Osteoblast (primary cell): ENCODE data around the gene C1orf174. TPM values are rescaled to one million over a fixed set of nuclear protein-coding genes. Genes with fewer than 3 reads are reported as not detected.

Experiments
- DNase-seq: peaks from one replicate; pipeline ENCODE4 v3.0.0; 2011; ENCODE audit warnings: low spot score, mixed read lengths; ENCODE audit not compliant: insufficient read length; ENCODE audit errors: missing footprints
- H2AFZ ChIP-seq: 2 replicates; pipeline ENCODE4 v1.6.0; 2011; ENCODE audit warnings: mild to moderate bottlenecking, low read length
- H3K27ac ChIP-seq: 2 replicates; pipeline ENCODE4 v1.5.1; 2011; ENCODE audit warnings: mild to moderate bottlenecking, low read depth, low read length, moderate library complexity
- H3K27me3 ChIP-seq: 2 replicates; pipeline ENCODE4 v1.6.0; 2012; ENCODE audit warnings: mild to moderate bottlenecking, control low read depth, inconsistent platforms, low read length, moderate library complexity; ENCODE audit not compliant: insufficient read depth
- H3K36me3 ChIP-seq: 2 replicates; pipeline ENCODE4 v1.5.1; 2011; ENCODE audit warnings: mild to moderate bottlenecking, low read length, control low read depth, moderate library complexity; ENCODE audit not compliant: insufficient read depth
- H3K4me1 ChIP-seq: 2 replicates; pipeline ENCODE4 v1.5.1; 2011; ENCODE audit warnings: mild to moderate bottlenecking, low read length, control low read depth, moderate library complexity; ENCODE audit not compliant: insufficient read depth
- H3K4me2 ChIP-seq: 2 replicates; pipeline ENCODE4 v1.6.0; 2011; ENCODE audit warnings: mild to moderate bottlenecking, low read length; ENCODE audit not compliant: insufficient read depth
- H3K4me3 ChIP-seq: fragments of 200-600 bp; sonication (generic); 3 replicates; pipeline ENCODE4 v1.5.1; 2012; ENCODE audit warnings: mild to moderate bottlenecking, low read length, inconsistent platforms; ENCODE audit not compliant: insufficient read depth
- H3K79me2 ChIP-seq: 2 replicates; pipeline ENCODE4 v1.6.0; 2012; ENCODE audit warnings: mild to moderate bottlenecking, low read length, control low read depth, inconsistent platforms; ENCODE audit not compliant: insufficient read depth
- H3K9me3 ChIP-seq: 2 replicates; pipeline ENCODE4 v1.5.1; 2011; ENCODE audit warnings: low read depth, low read length, control low read depth
- H4K20me1 ChIP-seq: 2 replicates; pipeline ENCODE4 v1.6.0; 2012; ENCODE audit warnings: mild to moderate bottlenecking, low read length, control low read depth; ENCODE audit not compliant: insufficient read depth
- CTCF ChIP-seq: IDR thresholded peaks from 2 replicates; pipeline ENCODE4 v1.5.1; 2011; ENCODE audit warnings: mild to moderate bottlenecking, low read depth, low read length, moderate library complexity; ENCODE audit errors: extremely low read depth
- total RNA-seq: library from RNA; depleted of rRNA; stranded (reverse); fragments of >200 nt; gene quantifications from 2 replicates; pipeline ENCODE4 v1.2.3, GENCODE V29; 2012

The C1orf174 gene
- total RNA-seq, 1 donor, result 29.3 TPM

- DNase-seq, result no peak
- Histone ChIP-seq H3K4me1 (no peaks in the 10 kb centered on the region), H3K4me3 (no peak overlapping the region), H3K9me3 (peaks cover 4% of the 10 kb centered on the region), H2AFZ (no peak overlapping the region), H3K36me3 (peaks cover 13% of the 10 kb centered on the region), H3K27me3 (no peaks in the 10 kb centered on the region), H4K20me1 (no peaks in the 10 kb centered on the region), H3K4me2 (no peak overlapping the region), H3K79me2 (no peaks in the 10 kb centered on the region), H3K27ac (no peak overlapping the region)
- TF ChIP-seq CTCF, result no peak
Measured at GRCh38 chr1:3880429-3881192, 19.5 kb downstream of the C1orf174 start.

- no peak for TF ChIP-seq CTCF
- H2AFZ ChIP-seq, result no peak overlapping the region
Measured at GRCh38 chr1:3879787-3880428, 20.2 kb downstream of the C1orf174 start.

GRCh38 chr1:3879099-3879498 is 21.0 kb downstream of the C1orf174 start:
- no peak for DNase-seq
- H3K36me3 ChIP-seq, result peaks cover 14% of the 10 kb centered on the region
- no peak overlapping the region for H3K27ac ChIP-seq
- H3K9me3 ChIP-seq, result peaks cover 4% of the 10 kb centered on the region
- no peaks in the 10 kb centered on the region for H4K20me1 ChIP-seq
- no peak for TF ChIP-seq CTCF
- H3K4me2 ChIP-seq, result no peak overlapping the region
- H3K79me2 ChIP-seq, result no peaks in the 10 kb centered on the region
- H3K4me1 ChIP-seq, result no peaks in the 10 kb centered on the region
- H3K27me3 ChIP-seq, result no peaks in the 10 kb centered on the region
- no peak overlapping the region for H3K4me3 ChIP-seq
- H2AFZ ChIP-seq, result no peak overlapping the region

More at GRCh38 chr1:3879787-3880428, 20.2 kb downstream of the C1orf174 start:
- Histone ChIP-seq H3K9me3 (peaks cover 4% of the 10 kb centered on the region), H3K4me2 (no peak overlapping the region), H3K79me2 (no peaks in the 10 kb centered on the region), H3K4me1 (no peaks in the 10 kb centered on the region), H4K20me1 (no peaks in the 10 kb centered on the region), H3K27me3 (no peaks in the 10 kb centered on the region), H3K36me3 (peaks cover 14% of the 10 kb centered on the region), H3K27ac (no peak overlapping the region), H3K4me3 (no peak overlapping the region)
- DNase-seq, result no peak

GRCh38 chr1:3876716-3877115 is 23.4 kb downstream of the C1orf174 start:
- Histone ChIP-seq H3K79me2 (no peaks in the 10 kb centered on the region), H3K4me2 (no peak overlapping the region), H3K27ac (no peak overlapping the region), H2AFZ (no peak overlapping the region), H3K9me3 (peaks cover 4% of the 10 kb centered on the region), H3K36me3 (peaks cover 14% of the 10 kb centered on the region), H3K27me3 (no peaks in the 10 kb centered on the region), H3K4me3 (no peak overlapping the region), H4K20me1 (no peaks in the 10 kb centered on the region), H3K4me1 (no peaks in the 10 kb centered on the region)
- DNase-seq, result no peak
- no peak for TF ChIP-seq CTCF
